Measurements from ENCODE around the gene AVPR2.

The AVPR2 gene

DNA sequence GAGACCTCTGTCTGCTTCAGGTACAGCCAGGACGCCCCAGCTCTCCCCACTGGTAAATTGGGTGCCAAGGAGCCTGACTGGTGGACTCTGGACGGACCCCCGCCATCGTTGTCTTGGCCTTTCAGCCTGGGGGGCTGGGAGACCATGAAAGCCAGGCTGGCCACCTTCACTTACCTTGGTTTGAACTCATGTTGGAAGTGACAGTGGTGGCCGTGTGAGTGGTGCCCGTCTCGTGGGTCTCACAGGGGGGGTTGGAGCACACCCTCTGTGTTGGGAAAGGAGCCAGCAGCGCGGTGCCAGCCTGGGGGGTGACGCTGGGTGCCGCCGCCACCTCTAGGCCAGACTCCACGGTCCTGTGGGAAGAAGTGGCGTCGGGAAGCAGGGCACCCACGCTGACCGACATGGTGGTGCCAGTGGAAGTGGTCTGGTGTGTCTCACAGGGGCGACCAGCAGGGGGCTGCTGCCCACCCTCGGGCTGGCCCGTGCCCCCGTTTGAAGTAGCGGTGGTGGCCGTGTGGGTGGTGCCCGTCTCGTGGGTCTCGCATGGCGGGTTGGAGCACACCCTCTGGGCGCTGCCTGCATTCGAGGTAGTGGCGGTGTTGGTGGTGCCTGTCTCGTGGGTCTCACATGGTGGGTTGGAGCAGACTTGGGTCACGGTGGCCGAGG lies 49.6 kb downstream of the AVPR2 start:
- DNase-seq, result no peak

DNA sequence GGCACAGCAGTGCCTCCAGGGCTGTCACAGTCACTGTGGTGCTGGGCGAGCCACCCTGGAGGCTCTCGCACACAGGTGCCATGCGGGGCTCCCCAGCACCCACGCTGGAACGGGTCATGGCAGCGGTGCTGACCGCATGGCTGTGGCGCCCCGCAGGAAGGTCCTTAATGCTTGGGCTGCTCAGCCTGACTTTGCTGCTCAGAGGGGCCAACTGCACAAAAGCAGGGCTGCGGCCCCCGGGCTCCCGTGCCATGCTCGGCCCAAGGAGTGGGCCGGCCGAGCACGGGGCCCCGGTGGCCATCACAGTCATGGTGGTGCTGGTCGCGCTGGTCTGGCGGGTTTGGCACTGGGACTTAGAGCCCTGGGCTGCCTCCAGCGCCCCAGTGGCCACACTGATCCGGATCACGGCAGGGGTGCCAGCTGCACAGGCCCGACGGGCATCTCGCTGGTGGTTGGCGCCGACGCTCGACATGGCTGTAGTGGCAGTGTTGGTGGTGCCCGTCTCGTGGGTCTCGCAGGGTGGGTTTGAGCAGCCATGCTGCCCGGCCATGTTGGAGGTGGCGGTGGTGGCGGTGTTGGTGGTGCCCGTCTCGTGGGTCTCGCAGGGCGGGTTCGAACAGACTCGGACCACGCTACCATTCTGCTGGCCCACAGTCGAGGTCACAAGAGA lies 50.2 kb downstream of the AVPR2 start:
- no peak for DNase-seq

DNA sequence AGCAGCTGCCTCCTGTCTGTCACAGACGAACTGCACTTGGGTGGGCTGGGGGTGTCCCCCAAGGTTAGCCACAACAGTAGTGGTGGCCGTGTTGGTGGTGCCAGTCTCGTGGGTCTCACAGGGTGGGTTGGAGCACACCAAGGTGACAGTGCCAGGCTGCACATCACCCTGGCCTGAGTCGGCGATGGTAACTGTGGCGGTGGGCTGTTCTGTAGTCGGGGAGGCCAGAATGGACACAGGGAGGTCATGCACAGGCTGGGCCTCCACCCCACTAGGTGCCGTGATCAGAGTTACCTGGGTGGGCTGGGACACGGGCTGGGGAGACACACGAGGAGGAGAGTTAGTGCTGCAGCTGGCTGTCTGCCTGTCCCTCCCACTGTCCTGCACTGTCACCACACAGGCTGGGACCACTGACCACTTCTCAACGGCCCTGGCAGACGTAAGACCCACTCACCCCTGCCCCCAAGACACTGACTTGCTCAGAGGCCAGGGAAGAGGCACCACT lies 50.8 kb downstream of the AVPR2 start:
- no peak for DNase-seq

DNA sequence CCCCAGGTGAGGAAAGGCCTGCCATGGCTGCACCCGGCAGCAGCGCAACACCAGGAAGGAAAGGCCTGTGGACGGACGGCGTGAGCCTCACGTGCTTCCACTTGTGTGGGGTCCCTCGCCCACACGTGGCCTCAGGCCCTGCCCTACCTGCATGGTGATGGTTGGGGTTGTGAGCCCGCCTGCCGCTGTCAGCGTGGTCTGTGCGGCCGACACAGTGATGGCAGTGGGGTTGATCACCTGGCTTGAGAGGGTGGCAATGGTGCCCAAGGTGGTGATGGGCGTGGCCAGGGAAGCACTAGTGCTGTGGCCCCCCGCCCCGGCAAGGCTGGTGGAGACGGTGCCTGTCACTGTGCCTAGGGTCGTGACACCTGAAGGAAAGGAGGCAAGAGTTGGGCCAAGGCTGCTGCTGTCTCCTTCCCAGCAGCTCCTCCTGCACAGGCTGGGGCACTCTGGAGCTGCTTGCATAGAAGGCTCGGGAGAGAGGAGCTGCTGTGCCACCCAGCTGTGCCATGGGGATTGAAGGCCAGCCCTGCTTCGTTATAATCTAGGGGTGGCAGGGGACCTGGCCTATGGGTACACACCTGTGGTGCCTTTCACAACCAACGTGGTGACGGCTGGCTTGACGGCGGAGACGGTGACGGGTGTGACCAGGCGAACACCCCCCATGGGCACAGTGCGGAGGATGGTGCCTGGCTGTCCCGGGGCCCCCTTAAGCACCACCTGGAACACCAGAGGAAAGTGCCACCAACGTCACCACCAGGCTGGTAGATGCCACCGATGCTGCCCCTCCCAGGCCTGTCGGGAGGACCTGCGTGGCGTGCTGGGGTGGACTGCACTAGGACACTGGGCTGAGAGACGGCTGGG lies 51.8 kb downstream of the AVPR2 start:
- DNase-seq, result no peak
